ENCODE results near the gene MAP3K9. TPM values are rescaled to one million over a fixed set of nuclear protein-coding genes. Genes with fewer than 3 reads are reported as not detected.
A peak's percentile ranks its signal among the peaks of the same experiment; 100 is the strongest.

The MAP3K9 gene
- total RNA-seq, 1 donor from 2014 or later = 10.3 TPM

GRCh38 chr14:70808416-70809224 is 693 bp downstream of the MAP3K9 start:
- H3K4me3 Mint-ChIP-seq = peak overlapping the region; percentile 83
- DNase-seq (ENCODE audit: low read depth, low spot score) = peak; percentile 35
- no peaks in the 10 kb centered on the region for H3K36me3 Mint-ChIP-seq (ENCODE audit: low read depth)
- no peak for TF ChIP-seq CTCF (conservative IDR thresholded peaks at IDR 0.05)
- H3K27ac Mint-ChIP-seq (ENCODE audit: unreplicated experiment) = no peak overlapping the region
- H3K9me3 Mint-ChIP-seq = no peaks in the 10 kb centered on the region
- H3K4me1 Mint-ChIP-seq = peaks cover 6% of the 10 kb centered on the region
- peaks cover 14% of the 10 kb centered on the region for H3K27me3 Mint-ChIP-seq (ENCODE audit: low read depth)

DNA sequence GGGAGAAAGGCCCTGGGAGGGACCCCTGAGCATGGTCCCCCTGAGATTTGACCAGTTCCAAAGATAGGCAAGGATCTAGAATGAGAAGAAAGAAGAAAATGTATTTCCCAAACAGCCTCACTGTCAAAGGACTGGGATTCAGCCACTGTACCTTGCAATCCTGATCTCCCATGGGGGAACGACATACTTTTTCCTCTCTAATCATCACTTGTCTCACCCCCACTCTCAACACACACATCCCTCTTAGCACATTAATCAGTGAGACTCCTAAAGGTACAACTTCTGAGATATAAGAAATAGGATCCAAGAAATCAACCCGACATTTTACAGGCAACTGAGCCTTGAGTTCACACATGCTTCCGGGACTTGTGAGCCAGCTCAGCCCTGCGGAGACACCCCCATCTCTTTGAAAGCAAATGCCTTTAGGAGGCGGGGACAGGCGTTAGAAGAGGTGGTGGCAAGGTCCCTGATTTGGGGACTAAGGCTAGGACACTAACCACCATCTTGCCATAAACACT is 1.4 kb downstream of the MAP3K9 start:
- DNase-seq (ENCODE audit: low read depth, low spot score) = no peak
- Mint-ChIP-seq H3K27ac (ENCODE audit: unreplicated experiment) (no peak overlapping the region), H3K27me3 (ENCODE audit: low read depth) (peaks cover 14% of the 10 kb centered on the region), H3K4me1 (peaks cover 6% of the 10 kb centered on the region), H3K36me3 (ENCODE audit: low read depth) (no peaks in the 10 kb centered on the region), H3K9me3 (peaks cover 2% of the 10 kb centered on the region), H3K4me3 (peak overlapping the region; percentile 83)
- TF ChIP-seq CTCF (conservative IDR thresholded peaks at IDR 0.05) = no peak

- Mint-ChIP-seq H3K36me3 (ENCODE audit: low read depth) (peaks cover 4% of the 10 kb centered on the region), H3K27ac (ENCODE audit: unreplicated experiment) (no peak overlapping the region)
These were observed 4.7 kb downstream of the MAP3K9 start for GRCh38 chr14:70804556-70805162.

DNA sequence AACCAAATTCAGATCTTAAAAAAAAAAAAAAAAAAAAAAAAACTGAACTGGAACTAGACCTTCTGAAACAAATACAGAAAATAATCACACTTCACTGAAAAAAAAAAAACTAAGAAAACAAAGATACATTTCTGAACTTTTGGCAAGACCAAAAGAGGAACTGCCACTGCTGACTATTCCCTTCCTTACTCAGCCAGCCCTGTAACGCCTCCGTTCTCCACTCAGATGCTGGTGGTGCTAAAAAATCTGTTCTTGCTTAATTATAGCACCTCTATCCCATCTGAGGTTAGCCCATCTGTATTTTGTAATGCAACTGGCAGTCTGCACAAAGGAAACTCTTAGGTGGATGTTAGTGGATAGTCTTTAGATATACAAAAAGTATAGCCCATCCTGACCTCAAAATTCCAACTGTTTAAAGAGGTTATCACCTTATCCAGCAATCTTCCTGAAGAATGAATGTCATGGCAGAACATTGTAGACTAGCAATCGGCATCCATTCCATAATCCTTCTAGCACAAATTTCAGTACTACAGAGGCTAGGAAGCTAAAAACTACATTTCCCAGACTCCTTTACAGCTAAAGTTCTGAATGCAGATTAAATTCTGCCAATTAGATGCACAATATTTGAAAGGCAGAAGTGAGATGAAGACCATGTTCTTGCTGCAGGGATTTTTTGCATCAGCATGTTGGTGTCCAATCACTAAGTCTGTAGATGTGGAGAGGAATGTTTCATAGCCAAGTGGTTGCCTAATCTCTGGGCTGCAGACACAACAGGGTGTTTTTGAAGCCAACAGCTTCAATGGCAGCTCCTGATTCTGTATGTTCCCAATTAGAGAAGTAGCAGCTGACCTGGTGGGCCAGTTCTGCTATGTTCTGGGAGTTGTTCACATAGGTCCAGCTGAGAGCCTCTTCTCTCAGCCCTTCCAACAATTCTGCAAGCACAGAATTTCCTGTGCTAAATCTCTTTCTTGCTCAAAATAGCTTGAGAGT is 5.7 kb downstream of the MAP3K9 start:
- peaks cover 2% of the 10 kb centered on the region for H3K9me3 Mint-ChIP-seq
- DNase-seq (ENCODE audit: low read depth, low spot score) = no peak
- no peak overlapping the region for H3K4me3 Mint-ChIP-seq
- peaks cover 14% of the 10 kb centered on the region for H3K27me3 Mint-ChIP-seq (ENCODE audit: low read depth)
- peaks cover 4% of the 10 kb centered on the region for H3K36me3 Mint-ChIP-seq (ENCODE audit: low read depth)
- H3K4me1 Mint-ChIP-seq = peaks cover 6% of the 10 kb centered on the region
- H3K27ac Mint-ChIP-seq (ENCODE audit: unreplicated experiment) = no peak overlapping the region
- TF ChIP-seq CTCF (conservative IDR thresholded peaks at IDR 0.05) = no peak

More at GRCh38 chr14:70804556-70805162, 4.7 kb downstream of the MAP3K9 start:
- peak overlapping the region; percentile 11 for H3K4me3 Mint-ChIP-seq
- no peak for DNase-seq (ENCODE audit: low read depth, low spot score)
- peaks cover 2% of the 10 kb centered on the region for H3K9me3 Mint-ChIP-seq
- H3K27me3 Mint-ChIP-seq (ENCODE audit: low read depth) = peaks cover 14% of the 10 kb centered on the region
- H3K4me1 Mint-ChIP-seq = peaks cover 6% of the 10 kb centered on the region
- no peak for TF ChIP-seq CTCF (conservative IDR thresholded peaks at IDR 0.05)

DNA sequence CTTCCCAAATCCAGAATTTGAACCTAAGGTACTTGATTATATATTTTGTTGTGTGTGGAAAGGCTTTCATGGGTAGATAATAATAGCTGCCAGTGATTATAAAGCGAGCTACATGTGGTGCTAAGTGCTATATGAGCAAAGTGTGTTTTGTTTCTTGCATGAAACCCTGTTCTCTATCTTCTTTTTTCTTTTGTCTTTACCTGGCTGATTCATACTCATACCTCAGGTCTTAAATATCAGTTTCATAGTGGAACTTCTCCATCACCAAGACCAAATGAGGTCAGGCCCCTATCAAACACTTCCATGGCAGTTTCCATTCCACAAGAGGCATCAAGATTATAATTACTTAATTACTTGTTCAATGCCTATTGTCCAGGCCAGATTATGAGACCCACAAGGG is 6.9 kb downstream of the MAP3K9 start:
- Mint-ChIP-seq H3K9me3 (peaks cover 2% of the 10 kb centered on the region), H3K27me3 (ENCODE audit: low read depth) (peaks cover 7% of the 10 kb centered on the region), H3K27ac (ENCODE audit: unreplicated experiment) (no peak overlapping the region), H3K4me1 (no peaks in the 10 kb centered on the region), H3K4me3 (no peak overlapping the region), H3K36me3 (ENCODE audit: low read depth) (peaks cover 4% of the 10 kb centered on the region)
- no peak for TF ChIP-seq CTCF (conservative IDR thresholded peaks at IDR 0.05)
- no peak for DNase-seq (ENCODE audit: low read depth, low spot score)
